GM04504 (cell line): ENCODE measurements around the gene PIK3C2G.

ENCODE experiments used
- DNase-seq: peaks from one replicate; pipeline ENCODE4 v3.0.0-alpha.2; 2012; ENCODE audit warnings: low read depth

Gene PIK3C2G

DNA sequence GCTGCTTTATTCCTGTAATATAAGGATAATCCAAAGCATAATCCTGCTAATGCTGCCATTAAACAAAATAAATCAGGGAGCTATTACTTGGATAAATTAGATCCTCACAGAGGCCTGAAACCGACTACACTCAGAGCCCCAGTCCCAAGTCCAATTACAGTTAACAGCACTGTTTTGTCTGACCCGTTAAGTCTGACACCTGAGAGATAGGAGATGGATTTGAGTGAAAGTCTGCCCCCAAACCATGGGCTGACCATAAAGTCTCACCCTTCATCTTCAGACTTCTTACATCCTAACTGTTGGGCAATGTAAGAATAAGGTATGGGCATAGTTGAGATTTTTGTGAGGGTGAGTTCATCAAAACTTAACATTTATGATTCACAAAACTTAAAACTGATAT lies 294.8 kb downstream of the PIK3C2G start:
- DNase-seq: no peak

DNA sequence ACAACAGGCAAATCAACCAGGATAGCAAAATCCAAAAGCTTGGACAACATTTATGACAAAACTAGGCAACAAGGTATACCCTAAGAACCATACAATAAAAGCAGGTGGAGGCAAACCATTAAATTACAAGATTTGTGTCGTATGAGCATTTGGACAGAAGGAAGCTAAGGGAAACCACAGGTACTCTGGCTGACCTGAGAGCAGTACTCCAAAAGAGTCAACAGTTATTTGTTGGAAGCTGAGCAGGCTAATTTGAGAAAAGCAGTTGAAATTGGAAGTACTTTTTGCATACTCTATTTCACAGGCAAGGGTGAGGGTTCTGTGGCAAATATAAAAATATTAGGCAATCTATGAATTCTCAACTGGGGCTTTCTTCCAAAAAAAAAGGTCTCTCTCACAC lies 297.9 kb downstream of the PIK3C2G start:
- no peak for DNase-seq

DNA sequence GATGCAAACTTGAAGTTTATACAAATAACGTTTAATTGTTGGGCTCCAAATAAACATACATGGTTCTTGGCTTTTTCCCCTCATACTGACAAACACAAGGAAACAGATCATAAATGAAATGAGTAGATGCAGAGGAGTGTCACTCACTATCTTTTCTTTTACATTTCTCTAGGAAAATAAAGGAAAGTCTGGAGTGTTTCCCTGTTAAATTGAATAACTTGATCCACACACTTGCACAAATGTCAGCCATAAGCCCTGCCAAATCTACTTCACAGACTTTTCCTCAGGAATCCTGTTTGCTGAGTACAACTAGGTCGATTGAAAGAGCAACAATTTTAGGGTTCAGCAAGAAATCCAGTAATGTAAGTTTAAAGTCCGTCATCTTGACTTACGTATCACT lies 301.2 kb downstream of the PIK3C2G start:
- no peak for DNase-seq

DNA sequence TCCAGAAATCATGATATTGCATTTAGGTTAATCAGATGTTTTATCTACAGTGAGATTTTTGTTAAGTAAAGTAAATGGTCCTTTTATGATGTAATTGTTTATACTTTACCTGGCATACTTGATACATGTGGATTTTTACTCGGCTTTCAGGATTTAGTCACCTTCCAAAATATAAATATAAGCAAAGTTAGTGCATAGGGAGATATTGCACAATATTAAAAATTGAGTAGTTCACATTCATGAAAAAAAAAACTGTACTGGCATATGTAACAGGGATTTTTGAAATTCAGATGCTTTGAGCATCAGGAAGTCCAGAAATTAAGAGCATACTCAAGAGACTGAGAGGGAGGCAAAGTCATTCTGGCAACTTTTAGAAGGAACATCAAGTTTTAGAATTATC lies 303.0 kb downstream of the PIK3C2G start:
- no peak for DNase-seq

DNA sequence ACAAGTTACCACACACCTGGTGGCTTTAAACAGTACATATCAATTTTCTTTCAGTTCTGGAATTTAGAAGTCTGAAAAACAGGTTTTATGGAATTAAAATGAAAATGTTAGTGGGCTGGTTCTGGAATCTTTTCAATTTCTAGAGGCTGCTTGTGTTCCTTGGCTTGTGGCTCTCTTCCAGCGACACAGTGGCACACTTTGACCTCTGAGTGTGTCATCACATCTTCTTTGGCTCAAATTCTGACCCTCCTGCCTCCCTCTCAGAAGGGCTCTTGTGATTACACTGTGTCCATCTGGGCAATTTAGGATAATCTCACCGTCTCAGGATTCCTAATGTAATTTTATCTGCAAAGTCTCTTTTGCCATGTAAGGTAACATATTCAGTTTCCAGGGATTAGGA lies 306.5 kb downstream of the PIK3C2G start:
- no peak for DNase-seq

DNA sequence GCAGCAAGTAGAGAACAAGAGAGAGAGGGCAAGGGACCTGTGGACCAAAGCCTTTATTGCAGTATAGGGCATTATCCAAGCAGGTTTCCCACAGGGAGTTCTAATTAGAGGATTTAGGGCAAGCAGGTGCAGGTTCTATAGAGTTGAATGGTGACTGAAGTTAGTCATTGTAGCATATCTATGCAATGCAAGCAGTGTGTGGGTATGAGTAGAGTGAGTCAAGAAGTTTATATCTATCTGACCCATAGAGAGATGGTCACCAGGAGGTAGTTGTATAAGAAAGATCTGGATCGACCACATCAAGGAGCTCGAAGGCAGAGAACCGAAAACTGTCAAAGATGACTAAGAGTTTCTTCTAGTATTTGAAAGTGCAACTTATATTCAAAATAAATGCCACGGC lies 309.2 kb downstream of the PIK3C2G start:
- no peak for DNase-seq

DNA sequence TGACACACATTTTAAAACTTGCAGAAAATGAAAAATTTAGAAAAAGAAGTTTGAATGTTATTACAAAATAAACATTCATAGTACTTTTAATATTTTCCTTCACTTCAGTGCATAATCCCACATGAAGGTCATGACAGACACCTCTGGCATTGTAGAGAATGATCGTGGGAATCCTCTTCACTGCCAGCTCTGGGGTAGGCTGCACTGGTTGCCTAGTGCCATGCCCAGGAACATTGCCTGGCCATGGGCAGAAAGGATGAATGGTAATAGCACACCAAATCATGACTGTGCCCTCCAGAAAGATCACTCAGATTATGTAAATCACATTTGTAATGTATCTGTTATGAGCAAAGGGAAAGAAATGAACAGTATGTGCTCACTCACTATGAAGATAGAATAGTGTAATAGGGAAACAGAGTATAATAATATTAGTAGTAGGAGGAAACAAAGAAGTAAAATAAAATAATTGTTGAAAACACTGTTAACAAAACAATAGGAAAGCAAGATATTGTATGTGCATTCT lies 314.8 kb downstream of the PIK3C2G start:
- no peak for DNase-seq

DNA sequence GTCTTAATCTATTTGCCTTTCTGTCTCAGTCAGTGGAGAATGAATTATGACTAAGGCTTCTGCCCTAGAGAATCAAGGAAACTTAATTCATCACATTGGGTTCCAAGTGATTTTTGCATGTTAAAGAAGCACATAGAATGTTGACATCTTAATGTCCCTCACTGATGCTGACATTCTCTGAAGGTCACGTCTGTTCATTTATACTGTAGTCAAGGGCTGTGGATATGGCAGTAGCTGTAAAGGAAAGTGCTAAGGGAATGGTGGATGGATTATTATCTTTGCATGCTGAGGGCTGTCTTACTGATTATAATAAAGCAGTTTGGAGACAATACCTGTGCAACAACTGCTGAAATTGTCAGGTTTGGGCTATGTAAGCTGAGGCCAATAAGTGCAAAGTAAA lies 315.3 kb downstream of the PIK3C2G start:
- DNase-seq: no peak

DNA sequence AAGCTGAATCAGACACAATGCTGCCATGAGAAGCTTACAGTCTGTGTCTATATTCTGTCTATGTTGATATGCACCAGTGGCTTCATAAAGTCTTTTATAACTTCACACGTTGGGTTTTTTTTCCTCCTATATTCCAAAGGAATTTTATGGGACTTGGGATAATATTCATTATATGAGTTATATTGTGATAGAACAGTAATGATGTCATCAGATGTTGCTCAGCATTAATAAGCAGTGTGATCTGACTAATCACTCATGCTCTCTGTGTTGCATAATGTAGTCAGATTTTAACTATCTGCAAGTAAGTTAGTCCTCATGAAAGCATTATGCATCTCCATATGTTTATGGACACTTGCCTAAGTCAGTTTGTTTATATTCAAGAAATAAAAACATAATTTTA lies 316.9 kb downstream of the PIK3C2G start:
- DNase-seq: peak; percentile 17

DNA sequence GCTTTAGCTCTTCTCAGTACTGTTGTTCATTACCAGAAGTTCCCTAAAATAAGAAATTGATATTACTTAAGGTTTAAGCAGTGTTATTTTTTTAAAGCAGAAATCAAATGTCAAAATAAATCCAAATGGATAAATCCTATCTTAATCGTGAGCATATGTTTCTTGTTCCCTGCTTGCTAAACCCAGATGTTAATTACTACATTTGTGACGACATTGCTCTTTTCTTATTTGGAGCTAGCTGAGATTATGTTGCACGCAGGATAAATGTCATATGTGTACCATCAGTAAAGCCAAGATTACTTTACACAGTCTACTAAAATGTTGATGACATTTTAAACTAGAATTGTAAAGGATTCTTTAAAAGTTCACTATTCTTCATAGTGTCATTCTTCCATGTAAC lies 319.0 kb downstream of the PIK3C2G start:
- DNase-seq: peak; percentile 30

DNA sequence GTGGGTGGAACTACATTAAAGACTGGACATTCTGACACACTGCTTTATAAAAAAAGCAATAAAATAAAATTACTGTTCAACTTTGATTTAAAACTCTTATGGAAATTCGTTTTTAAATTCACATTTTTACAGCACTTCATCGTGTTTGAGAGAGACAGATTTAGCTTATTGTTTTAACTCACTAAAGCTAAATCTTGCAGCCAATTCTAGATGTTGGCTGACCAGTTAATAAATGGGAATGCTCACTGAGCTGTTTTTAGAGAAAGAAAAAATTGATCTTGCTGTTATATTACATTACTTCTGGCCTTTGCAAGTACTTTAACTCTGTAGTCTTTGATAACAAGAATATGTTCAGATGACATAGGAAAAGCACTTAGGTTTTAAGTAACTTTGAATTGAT lies 319.4 kb downstream of the PIK3C2G start:
- DNase-seq: no peak

DNA sequence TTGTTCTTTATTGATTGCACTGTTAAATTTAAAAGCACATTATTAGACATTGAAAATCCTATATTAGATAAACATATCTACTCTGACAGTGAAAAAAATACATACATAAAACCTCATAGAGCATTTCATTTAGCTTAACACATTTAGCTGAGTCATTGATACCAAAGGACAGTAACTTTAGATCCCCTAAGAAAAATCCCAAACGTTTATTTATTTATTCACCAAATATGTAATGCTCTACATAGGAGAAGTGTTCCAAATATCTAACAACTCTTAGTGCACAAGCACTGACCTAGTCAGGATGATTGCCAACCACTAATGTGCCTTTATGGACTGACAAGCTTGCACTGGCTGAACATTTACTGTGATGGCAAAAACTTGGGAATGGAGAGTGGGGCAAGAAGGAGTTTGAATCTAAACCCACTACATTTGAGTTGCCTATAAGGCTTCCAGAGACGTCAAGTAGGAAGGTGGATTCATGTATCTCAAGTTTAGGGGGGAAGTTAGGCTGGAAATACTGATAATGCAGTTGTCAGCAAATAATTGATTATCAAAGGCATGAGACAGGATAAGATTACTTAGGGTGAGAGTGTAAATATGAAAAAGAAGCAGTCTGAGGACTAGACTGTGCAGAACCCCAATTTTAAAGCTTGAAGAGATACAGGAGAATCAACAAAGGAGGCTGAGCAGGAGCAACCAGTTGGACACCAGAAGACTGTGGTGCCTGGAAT lies 320.1 kb downstream of the PIK3C2G start:
- no peak for DNase-seq

DNA sequence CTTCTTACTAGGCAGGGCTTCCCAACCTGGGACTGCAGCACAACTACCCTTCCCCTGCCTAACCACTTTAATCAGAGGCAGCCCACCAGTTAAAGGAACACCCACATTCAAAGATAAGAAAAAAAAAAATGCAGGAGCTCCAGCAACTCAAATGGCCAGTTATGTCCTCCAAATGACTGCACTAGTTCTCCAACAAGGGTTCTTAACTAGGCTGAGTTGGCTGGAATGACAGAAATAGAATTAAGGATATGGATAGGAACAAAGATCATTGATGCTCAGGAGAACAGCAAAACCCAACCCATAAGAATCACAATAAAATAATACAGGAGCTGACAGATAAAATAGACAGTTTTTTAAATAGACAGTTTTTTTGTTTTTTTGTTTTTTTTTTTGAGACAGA lies 322.3 kb downstream of the PIK3C2G start:
- DNase-seq: no peak

DNA sequence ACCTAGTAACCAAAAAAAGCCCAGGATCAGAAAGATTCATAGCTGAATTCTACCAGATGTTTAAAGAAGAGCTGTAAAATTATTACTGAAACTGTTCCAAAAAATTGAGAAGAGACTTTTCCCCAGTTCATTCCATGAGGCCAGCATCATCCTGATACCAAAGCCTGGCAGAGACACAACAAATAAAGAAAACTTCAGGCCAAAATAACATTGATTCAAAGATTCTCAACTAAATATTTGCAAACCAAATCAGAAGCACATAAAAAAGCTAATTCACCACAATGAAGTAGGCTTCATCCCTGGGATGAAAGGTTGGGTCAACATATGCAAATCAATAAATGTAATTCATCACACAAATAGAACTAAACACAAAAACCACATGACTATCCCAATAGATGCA lies 325.3 kb downstream of the PIK3C2G start:
- no peak for DNase-seq

DNA sequence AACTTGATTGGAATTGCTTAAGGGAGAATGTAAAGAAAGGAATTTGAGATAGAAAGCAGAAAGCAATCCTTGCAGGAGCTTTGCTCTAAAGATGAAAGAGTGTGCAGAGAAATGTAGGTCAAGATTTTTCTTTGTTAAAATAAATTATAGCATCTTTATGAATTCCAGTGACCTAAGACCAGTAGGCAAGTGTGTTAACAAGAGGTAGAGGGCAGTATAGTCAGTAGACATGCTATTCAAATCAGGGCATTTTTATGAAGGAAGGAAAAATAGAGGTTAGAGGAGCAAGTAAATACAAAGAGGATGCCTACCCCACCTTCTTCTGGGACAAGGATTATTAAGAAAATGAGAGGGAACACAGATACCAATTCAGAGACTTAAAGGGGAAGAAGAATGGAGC lies 328.0 kb downstream of the PIK3C2G start:
- no peak for DNase-seq

DNA sequence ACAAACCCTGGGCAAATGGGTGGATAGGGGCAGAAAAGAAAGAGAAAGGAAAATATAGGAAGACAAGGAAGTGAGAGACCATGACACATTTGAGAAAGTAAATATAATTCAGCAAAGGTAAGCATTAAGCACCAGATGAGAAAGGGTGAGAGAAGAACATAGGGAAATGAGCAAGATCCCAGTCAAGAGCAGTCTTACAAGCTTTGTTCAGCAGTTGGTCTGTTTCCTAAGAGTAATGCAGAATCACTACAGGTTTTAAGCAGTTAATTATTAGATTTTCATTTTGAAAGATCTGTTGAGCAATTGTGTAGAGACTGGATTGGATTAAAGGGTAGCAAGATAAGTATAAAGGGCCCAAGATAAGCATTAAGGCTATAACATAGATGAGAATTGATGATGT lies 330.2 kb downstream of the PIK3C2G start:
- no peak for DNase-seq

DNA sequence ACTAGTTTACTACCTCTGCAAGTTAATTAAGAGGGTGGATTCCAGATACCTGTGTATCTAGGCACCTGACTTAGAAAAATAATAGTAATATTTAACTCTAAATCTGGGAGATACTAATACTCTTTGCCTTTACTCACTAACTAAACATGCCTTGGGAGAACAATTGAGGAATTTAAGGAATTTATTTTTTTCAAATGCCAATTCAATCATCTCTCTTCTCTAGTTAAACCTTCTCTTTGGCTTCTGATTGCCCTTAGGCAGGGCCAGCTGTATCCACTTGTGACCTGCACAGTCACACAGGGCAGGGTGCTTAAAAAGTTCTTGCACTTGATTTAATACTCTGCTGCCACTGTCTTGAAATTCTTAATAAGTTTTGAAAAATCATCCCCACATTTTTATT lies 334.1 kb downstream of the PIK3C2G start:
- no peak for DNase-seq

DNA sequence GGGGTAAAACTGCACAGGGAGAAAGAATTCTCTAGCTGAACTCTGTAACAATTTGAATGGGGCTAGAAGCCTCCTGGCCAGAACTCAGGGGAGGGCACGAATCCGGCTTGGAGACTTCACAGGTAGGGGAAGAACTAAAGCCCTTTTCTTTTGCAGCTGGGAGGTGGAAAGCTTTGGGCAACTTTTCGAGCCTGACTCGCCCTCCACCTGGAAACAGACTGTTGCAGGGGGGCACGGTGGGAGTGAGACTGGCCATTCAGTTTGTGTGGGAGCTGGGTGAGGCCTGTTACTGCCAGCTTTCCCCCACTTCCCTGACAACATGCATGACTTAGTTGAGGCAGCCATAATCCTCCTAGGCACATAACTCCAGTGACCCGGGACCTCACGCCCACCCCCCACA lies 340.6 kb downstream of the PIK3C2G start:
- DNase-seq: no peak

DNA sequence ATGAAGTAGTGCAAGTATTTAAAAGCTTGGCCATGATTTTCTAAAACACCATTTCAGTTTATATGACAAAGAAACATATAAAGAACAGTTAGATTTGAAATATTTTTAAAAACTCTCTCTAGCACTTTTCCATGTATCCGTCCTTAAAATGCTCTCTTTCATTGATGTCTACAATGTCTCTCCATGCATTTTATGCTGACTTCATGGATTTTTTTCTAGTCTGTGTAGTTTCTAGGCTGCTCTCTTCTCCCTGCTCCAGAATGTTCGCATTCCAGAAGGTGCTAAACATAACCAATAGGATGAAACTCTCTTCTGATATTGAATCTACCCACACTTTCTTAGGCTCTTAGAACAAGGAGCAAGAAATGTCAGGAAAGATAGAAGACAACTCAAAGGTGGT lies 351.7 kb downstream of the PIK3C2G start:
- no peak for DNase-seq

DNA sequence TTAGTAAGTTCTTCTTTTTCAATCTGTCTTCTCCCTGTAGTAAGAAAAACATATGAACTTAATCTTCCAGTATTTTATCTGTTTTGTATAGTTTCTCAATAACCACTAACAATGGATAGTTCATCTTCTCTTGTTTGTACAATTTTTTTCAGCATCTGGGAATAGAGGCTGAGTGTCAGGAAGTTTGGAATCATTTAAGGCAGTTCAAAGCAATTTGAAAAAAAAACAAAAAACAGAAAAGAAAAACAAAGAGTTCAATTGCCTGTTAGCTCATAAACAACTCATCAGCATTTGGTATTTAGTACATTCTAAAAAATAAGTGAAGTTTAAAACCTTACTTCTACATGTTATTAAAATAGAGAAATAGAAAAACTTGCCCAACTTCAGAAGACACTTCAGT lies 359.7 kb downstream of the PIK3C2G start:
- no peak for DNase-seq

DNA sequence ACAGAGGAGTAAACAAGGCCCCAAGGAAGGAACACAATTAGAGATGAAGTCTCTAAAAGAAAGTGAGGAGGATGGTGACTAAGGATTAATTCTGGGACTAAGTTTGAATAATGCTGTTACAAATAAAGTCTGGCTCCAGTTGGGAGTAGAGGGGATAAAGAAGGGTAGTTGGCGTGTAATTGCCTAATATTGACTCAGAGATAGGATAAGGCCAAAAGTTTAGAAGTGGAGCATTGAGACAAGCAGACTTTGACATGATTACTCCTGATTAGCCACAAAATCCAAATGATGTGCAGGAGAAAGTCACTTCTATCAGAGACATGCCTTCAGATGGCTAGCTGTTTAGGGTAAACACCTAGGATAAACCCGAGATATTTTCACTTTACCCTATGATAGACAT lies 368.1 kb downstream of the PIK3C2G start:
- DNase-seq: no peak

DNA sequence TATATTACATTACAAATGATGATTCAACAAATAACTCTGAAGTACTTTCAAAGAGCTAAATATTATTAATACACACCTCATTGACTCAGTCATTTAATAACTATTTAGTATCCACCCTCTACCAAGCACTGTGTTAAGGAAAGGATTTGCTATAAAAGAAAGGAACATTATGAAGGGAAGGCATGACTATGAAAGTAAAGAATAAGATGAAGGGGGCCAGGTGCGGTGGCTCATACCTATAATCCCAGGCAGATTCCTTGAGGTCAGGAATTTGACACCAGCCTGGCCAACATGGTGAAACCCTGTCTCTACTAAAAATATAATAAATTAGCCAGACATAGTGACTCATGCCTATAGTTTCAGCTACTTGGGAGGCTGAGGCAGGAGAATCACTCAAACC lies 368.6 kb downstream of the PIK3C2G start:
- DNase-seq: no peak

DNA sequence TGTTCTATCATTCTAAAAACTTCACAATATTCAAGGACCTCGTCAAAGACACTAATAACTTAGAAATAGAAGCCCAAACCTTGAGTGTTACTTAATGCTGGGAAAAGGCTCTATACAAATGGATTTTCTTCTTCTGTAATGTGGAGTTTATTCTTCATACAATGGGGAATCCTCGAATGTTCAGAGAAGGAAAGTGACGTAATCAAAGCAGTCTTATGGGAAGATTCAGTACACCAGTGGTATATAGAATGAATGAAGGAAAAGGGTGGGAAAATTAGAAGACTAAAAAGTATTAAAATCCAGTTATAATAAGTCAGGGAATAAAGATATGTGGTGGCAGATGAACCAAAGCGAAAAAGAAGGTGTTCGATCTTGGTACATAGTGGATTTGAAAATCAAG lies 370.0 kb downstream of the PIK3C2G start:
- no peak for DNase-seq

DNA sequence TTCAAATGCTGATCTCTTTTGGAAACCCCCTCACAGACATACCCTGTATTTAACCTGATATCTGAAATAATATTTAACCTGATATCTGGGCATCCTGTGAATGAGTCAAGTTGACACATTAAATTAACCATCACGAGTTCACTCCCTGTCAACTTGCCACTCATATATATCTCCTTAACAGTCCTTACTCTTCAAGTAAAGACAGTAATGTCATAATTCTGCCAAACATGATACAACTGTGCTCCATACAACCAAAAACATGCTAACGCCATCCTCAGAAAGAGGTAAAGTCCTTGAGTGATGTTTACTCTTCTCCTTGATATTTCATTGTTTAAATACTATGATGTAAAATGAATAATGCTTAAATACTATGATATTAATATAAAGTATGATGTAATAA lies 371.5 kb downstream of the PIK3C2G start:
- no peak for DNase-seq
